NOMO-1 (cell line): ENCODE results near the gene RNF157.
A peak's percentile ranks its signal among the peaks of the same experiment; 100 is the strongest.
"Not testable (repeated sequence)": the region's sequence is repeated elsewhere in the genome, so short reads cannot be mapped to it uniquely, and the experiment has no call there.

ENCODE experiments used
- DNase-seq, 2 experiments: peaks; one replicate each; lab custom pipeline; 2025; ENCODE audit not compliant: unreplicated experiment in 2 of 2; lab: John Stamatoyannopoulos, UW

The RNF157 gene

DNA sequence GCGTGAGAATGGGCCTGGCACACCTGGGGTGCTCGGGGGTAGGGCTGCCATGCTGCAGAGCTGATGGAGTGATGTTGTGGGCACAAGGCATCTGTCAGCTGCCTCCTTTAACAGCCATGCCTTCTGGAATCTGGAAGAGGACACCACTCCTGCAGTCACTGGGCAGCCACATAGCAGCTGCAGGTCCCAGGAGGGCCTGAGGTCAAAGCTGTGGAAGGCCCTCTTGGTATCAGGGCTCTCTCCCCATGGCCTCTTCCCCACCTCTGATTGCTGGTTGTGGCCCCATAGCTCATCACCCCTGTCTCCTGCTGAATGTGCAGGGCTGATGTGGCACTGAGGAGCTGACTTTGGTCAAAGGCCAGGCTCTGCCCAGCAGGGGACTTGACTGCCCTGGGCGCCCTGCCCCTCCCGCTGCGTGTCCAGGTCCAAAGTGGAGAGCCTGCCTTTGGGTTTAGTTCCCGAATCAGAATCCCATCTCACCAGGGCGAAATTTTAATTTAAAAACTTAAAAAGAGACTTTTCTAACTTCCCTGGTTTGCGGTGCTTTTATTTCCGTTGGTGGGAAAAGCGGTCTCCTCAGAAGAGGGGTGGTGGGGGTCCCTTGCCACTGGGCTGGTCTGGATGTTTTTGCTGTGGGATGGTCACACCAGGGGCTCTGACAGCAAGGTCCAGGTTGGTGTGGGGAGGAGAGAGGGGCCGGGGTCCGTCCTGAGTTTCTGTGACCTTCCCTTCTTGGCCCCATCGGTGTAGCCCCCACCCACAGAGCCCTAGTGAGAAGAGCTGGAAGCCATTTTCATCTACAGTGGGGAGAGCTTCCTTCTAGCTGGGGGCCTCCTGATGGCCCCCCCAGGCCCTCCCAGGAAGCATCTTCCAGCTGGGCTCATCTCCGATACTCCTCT is 30.7 kb upstream of the RNF157 start:
- DNase-seq = no peak

DNA sequence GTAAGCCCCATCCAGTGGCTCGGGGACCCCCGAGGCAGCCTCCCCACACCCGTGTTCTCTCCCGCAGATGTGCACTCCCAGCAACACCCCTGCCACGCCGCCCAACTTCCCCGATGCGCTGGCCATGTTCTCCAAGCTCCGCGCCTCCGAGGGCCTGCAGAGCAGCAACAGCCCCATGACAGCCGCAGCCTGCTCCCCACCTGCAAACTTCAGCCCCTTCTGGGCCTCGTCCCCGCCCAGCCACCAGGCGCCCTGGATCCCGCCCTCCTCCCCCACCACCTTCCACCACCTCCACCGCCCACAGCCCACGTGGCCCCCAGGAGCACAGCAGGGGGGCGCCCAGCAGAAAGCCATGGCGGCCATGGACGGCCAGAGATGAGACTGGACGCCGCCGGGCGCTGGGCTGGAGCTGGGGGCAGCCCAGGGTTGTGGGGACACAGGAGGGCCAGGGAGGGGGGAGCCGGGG is 29.9 kb upstream of the RNF157 start:
- DNase-seq = no peak

DNA sequence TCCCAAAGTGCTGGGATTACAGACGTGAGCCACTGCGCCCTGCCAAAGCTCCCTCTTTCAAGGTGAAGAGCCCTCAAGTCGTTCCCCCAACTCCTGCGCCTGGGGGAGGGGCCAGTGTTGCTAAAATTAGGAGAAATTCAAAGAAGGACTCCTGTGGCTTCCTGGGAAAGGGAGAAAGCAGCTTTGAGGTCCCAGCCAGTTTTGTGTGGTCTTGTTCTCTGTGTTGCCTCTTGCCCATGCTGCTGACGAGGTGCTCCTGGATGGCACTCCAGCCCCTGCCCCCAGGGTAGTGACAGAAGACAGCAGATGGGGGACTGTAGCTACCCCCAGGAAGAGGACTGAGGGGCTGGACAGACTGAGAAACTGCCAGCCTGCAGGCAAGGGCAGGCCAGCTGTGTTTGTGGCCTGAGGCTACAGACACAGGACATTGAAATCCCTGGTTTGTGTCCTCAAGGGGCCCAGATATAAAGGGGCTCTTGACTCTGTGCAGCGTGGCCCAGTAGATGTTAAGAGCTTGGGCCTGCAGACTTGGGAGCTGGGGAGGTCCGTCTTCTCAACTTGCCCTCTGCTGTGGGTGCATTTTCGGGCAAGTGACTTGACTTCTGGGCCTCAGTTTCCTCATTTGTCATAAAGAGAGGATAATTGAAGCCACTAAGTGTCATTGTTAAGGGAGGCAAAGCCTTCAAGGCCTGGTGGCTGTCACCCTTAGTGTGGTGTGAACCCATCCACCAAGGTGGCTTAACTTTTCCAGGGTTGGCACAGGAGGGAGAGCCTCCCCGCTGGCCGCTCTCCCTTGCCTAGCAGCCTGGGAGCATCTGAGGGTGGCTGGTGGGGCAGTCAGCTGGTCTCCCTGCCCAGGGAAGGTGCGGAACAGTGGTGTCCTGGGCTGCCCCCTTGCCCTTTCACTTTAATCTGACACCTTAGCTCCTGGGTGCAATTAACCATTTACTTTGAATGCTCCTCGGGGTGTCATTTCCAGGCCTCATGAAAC is 29.0 kb upstream of the RNF157 start:
- DNase-seq = no peak

DNA sequence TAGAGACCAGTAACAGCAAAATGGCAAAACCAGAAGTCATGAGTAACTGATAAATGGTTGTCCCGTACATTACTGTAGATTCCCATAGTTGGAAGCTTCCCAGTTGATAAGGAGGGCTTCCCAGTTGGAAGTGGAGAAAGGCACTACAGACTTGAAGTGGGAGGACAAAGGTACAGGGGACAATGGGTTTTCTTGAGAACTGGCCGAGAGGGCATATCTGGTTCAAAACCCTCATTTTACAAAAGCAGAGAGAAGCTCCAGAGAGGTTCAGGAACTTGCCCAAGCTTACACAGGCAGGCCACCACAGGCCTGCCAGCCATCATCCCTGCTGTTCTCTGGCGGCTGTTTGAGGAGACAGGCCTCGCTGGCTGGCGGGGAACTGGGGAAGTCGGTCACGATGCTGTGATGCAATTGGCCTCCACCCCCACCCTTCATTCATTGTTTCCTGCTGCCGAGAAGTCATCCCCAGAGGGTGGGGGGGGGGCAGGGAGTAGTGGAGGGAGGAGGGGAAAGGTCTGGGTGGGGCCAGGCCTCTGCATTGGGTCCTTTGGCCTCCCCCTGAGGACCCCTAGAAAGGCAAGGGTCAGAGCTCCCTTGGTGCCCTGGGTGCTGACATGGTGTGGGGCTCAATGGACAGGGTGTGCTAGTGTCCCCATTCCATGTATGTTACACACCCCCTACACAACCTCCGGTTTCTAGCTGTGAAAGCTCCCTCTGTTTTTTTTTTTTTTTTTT is 27.9 kb upstream of the RNF157 start:
- peak; percentile 81 to 88 for DNase-seq

DNA sequence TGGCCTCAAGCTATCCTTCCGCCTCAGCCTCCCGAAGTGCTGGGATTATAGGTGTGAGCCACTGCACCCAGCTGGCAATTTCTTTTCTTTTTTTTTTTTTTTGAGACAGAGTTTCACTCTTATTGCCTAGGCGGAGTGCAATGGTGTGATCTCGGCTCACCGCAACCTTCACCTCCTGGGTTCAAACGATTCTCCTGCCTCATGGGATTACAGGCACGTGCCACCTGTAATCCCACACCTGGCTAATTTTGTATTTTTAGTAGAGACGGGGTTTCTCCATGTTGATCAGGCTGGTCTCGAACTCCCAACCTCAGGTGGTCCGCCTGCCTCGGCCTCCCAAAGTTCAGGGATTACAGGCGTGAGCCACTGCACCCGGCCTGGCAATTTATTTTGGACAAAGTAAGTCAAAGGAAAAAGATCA is 27.3 kb upstream of the RNF157 start:
- not testable (repeated sequence) for DNase-seq

DNA sequence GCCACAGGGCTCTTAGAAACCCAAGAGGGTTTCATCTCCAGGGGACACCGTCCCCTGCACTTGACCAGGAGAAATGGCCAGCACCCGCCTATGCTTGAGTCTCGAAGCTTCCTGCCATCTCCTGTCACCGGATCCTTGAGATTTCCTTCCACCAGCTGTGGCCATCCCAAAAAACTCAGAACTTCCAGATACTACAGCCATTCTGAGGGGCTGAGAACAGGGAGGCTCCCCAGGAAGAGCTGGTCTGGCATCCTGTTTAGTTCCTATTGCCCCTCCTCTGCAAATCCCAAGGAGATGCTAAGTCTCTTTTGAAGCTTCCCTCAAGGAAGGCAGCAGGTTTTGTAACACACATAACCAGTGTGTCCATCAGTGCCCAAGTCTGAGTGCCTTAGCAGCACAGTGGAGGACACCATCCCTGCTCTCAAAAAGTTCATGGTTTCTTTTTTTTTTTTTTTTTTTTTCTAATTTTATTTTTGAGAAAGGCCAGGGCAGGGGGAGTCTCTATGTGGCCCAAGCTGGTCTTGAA is 26.8 kb upstream of the RNF157 start:
- DNase-seq = peak in 1 of 2 experiments; percentile 0

DNA sequence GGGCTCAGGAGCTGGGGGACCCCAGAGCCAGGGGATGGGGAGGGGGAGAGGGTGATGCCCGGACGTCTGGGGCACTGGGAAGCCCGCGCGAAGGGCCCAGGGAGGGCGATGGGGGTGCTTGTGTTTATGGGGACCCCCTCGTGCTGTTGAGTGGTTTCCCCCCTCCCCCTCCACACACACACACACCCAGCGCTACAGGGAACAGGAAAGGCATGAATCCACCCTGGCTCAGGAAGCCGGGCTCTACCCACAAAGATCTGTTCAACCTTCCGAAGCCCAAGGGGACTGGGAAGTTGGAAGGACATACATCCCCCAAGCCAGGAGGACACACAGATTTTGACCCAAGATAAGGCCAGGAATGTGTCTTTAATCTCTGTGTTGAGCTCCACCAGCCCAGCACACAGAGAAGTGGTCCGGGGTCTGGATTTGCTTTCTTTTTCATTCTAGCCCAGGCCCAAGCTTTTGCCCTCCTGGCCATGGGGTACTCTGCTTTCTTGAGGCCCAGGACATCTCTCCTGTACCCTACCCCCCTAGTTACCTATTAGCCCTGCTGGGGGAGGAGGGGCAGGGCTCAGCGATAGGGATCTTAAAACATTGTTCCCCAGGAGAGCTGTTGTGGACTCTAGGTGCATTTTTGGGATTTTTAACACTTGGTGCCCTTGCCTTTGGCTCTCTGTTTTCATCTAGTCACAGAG is 26.1 kb upstream of the RNF157 start:
- peak in 1 of 2 experiments; percentile 12 for DNase-seq

DNA sequence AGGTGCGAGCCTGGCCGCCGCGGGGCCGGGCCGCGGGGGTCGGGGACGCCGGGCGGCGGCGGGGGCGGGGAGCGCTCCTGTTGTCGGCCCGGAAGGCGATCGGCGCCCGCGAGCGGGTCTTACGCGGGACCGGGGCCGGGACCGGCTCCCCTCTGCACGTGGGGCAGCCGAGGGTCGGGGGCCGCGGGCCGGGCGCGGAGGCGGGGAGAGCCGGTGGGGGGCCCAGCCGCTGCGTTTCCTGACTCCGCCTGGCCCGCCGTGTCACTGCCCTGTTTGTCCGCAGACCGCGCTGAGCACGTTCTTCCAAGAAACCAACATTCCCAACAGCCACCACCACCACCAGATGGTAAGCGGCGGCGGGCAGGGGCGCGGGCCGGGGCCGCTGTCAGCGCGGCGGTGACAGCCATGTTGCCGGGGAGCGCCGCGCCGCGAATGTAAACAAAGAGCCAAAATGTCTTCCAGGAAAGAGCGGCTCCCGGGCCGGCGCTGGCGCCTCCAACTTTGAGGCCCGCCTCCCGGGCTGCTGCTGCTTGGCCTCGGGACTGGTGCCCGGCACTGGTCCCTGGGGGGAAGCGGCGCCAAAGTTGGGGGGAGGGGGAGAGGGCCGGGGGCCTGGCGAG is 25.4 kb upstream of the RNF157 start:
- DNase-seq = peak; percentile 14 to 17

DNA sequence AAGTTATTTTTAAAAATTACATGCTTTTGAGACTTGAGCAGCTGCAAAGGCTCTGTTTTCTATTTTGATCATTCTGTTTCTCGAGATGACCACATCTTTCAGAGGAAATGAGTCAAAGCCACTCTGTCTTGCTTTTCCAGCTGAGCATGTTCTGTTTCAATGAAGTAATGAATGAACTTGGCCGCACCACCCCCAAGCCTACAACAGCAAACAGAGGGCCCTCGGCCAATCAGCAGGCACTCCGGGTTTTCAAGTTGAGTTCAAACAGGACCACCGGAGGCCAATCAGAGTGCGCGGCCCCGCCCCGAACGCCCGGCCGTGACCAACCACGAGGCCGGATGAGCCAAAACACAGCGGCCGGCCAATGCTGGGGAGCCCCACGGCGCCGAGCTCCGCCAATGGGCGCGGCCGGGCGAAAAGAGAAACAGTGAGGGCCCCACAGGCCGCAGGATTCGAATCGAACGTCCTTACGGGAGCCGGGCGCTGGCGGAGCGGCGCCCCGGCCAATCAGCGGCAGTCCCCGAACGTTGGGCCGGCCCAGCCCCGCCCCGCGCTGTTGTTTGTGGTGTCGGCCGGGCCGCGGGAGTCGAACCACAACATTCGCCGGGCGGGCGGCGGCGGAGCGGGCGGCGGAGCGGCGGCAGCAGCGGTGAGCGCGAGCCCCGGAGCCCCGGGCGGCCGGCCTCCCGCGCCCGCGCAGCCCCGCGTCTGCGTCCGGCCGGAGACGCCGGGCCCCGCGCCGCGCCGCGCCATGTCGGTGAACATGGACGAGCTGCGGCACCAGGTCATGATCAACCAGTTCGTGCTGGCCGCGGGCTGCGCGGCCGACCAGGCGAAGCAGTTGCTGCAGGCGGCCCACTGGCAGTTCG is 24.7 kb upstream of the RNF157 start, which contains the start of gene UBALD2:
Gene UBALD2, plus strand, starts transcription at position 594 of the 869 bp plus-strand sequence. Its CDS starts 158 bp downstream, at position 752.
- peak; percentile 100 for DNase-seq

DNA sequence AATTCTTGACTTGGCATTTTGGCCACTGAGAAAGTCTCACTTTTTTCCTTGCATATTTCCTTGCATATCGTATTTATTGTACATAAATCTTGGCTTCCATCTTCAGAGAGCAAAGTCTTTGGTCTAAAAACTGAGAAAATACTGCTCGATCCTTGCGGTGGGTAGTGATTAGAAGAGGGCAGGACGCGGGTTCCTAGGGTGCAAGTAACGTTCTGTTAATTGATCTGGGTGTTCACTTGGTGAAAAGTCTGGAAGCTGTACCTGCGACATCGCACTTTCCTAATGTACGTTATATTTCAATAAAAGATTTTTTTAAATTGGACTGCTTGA is 24.1 kb upstream of the RNF157 start:
- no peak for DNase-seq

DNA sequence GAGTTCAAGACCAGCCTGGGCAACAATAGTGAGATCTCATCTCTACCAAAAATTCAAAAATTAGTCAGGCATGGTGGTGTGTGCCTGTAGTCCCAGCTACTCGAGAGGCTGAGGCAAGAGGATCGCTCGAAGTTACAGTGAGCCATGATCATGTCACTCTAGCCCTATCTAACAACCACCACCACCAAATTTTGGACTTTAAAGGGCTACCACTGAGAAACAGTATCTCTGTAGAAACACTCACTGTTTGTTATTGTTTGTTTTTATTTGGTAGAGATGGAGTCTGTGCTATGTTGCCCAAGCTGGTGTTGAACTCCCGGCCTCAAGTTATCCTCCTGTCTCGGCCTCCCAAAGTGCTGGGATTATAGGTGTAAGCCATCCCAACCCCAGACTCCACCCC is 23.6 kb upstream of the RNF157 start:
- no peak for DNase-seq

DNA sequence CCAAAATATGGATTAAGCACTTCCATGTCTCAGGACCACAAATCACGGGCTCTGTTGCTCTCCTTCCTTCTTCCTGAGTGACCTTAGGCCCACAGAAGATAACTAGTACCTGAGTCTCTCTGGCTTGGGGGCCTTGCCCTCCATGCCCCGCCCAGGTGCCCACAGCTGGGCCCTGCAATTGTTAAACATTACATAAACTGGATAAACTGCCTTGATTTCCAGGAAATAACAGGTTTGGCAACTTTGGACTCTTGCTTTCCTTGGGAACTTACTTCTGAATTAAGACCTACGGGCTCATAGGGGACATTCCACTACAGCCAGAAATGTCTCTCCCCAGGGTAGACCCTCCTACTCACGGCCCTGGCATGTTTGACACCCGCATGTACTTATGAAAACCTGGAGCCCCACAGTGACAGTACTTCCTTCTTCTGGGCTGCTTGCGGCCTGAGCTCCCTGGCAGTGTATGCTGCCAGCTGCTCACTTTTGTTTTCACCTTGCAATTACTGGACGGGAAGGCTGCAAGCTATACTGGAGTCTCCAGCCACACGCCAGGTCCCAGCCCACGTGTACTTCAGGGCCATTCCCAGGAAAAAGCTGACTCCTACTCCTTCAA is 22.5 kb upstream of the RNF157 start:
- peak; percentile 78 to 82 for DNase-seq

DNA sequence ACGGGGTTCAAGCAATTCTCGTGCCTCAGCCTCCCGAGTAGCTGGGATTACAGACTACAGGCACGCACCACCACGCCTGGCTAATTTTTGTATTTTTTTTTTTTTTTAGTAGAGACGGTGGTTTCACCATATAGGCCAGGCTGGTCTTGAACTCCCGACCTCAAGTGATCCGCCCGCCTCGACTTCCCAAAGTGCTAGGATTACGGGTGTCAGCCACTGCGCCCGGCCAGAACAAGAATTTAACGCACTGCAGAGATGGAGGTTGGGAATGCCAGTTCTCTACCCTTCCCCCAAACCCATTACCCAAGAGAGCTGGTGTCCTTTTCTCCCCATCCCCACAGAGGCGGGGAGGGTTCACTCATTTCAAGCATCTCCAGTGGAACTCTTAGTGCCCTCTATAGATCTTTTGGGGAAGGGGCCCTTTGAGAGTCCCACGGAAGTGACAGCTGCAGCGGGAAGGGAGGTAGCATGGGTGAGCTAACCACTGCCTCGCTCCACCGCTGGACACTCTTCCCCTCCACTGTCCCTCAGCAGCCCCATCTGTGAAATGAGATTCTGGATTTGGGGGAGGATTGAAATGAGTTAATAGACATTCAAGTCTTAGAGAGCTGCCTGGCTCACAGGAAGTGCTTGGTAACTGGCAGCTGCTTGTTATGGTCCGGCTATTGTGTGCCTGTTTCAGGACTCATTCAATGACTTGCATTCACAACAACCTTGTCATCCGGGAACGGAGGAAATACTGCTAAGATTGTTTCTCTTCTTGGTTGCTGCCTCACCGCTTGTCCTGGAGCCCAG is 21.3 kb upstream of the RNF157 start:
- DNase-seq = no peak

DNA sequence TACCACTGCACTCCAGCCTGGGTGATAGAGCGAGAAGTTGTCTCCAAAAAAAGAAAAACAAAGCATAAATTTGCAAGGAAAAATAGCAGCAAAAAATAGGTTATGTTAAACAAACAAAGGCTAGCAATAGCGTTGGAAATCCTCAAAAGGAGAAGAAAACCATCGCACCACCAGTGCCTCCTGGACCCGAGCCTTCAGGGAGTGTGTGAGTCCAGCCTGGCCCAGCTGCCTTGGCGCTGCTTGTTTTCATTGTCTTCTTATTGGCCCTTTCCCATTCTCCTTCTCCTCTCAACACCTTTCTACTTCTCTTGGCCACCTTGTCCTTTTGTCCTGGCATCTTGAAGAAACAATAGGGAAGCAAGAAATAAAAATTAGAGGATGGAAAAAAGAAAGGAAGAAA is 20.4 kb upstream of the RNF157 start:
- DNase-seq = no peak

DNA sequence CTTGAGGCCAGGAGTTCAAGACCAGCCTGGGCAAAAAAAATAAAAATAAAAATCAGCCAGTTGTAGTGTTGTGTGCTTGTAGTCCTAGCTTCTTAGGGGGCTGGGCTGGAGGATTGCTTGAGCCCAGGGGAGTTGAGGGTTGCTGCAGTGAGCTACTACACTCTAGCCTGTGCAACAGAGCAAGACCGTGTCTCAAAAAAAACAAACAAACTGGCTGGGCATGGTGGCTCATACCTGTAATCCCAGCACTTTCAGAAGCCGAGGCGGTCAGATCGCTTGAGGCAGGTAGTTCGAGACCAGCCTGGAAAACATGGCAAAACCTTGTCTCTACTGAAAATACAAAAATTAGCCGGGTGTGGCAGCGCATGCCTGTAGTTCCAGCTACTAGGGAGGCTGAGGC is 19.9 kb upstream of the RNF157 start:
- DNase-seq = no peak

DNA sequence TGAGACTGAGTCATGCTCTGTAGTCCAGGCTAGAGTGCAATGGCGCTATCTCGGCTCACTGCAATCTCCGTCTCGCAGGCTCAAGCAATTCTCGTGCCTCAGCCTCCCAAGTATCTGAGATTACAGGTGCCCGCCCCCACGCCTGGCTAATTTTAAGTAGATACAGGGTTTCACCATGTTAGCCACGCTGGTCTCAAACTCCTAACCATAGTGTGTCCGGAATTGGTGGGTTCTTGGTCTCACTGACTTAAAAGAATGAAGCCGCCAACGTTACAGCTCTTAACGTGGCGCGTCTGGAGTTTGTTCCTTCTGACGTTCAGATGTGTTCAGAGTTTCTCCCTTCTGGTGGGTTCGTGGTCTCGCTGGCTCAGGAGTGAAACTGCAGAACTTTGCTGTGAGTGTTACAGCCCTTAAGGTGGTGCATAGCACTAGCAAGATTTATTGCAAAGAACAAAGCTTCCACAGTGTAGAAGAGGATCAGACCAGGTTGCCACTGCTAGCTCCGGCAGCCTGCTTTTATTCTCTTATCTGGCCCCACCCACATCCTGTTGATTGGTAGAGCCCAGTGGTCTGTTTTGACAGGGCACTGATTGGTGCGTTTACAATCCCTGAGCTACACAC is 16.2 kb upstream of the RNF157 start:
- DNase-seq = not testable (repeated sequence)
